NCI-H510A treated with DMSO at 0.1 percent for 48 hours (cell line): ENCODE results near the gene TMEM176A.
A peak's percentile ranks its signal among the peaks of the same experiment; 100 is the strongest.

Experiments
- DNase-seq: peaks from one replicate; lab custom pipeline; 2025; lab: John Stamatoyannopoulos, UW

Gene TMEM176A

DNA sequence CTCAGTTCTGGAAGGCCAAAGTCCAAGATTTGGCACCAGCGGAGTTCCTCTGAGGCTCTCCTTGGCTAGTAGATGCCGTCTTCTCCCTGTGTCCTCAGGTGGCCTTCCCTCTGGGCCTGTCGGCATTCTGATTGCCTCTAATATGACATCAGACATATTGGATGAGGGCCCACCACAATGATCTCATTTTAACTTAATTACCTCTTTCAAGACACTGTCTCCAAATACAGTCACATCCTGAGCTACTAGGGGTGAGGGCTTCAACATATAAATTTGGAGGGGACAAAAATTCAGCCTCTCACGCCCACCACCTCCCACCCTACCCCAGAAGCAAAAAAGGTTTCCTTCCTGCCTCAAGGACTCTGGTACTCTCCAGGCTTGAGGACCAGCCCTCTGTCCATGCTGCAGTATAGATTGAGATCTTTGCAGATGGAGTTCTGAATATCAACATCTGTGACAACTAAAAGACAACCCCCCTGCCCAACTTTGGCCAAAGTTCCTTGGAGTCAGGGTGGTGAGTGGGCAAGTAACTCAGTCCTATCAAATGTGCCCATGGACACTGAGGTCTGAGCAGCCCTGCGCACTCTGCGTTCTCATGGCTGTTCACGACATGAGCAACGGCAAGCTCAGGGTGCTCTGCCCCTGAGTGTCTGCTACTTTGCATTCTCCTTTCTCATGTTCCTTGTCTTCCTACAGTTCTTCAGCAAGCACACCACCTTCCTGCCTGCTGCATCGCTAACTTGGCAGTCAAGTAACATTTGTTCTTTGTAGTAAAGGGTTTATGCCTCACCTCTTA lies 11.9 kb upstream of the TMEM176A start:
- no peak for DNase-seq

DNA sequence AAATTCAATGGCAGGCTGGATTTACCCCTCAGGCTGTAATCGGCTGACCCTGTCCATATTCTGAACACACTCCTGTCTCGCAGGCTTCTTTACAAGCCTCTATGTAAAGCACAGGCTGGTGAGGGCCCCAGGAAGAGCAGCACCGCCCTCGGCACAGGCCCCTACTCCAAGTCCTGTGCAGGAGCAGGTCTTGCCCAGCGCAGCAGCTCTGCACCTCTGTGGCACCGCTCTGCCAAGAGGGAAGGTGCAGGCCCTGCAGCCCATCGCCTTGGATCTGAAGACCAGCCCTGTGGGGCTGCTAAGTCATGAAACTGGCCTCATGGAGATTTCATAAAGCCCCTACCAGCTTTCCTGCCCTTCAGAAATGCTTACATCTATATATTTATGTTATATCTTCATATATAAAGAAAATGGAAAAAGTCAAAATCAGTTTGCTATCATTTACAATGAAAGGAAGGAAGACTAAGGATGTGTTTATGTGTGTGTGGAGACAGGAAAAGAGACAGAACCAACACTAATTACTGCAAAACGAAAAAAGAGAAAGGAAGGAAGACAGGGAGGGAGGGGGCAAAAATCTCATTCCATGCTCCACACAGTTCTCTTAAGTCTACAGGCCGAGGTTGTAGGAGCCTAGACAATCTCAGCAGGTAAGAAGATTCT lies 10.0 kb upstream of the TMEM176A start:
- no peak for DNase-seq

DNA sequence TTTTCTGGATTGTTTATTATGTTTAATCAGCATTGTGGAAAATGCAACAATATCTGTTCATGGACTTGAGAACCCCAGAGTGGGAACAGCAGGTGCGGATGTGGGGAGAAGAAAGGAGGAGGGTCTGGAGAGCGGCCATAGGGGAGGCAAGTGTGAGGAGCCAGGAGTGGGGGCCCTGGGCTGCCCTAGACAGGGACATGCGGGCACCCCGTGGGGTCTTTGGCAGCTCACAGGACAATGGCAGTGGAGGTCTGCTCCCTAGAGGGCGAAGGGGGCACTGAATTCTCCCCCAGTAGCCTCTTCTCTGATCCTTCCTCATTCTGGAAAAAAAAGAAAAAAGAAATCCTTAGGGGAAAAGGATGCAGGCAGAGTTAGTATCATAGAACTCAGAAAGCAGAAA lies 9.3 kb upstream of the TMEM176A start:
- DNase-seq = no peak

DNA sequence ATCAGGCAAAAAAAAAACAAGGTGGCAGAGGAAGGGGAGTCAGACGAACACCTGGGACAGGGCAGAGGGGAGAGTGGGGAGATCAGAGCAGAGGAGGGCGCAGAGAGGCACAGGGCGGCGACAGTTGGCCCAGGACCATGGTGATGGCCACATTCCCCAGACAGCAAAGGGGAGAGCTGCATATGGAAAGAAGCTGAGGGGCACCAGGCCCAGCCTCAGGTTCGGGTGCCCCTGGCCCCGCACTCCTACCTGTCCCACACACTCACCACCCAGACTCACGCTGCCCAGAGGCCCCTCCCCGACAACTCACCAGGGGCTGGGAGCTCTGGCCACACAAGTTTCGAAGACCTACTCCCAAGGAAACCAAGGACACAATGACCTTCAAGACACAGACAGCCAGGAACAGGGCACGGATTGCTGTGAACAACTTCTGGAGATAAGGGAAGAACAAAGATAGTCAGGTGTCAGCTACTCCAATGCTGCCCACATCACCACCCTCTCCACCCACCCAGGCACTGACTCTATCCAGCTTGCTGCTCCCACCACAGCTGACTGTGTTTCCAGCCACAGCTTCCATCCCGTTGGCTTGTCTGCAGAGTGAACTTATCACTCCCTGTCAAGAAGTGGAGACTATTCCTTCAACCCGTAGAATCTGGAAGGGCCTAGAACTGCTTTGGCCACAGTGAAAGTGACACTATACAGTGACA lies 8.7 kb upstream of the TMEM176A start:
- no peak for DNase-seq

DNA sequence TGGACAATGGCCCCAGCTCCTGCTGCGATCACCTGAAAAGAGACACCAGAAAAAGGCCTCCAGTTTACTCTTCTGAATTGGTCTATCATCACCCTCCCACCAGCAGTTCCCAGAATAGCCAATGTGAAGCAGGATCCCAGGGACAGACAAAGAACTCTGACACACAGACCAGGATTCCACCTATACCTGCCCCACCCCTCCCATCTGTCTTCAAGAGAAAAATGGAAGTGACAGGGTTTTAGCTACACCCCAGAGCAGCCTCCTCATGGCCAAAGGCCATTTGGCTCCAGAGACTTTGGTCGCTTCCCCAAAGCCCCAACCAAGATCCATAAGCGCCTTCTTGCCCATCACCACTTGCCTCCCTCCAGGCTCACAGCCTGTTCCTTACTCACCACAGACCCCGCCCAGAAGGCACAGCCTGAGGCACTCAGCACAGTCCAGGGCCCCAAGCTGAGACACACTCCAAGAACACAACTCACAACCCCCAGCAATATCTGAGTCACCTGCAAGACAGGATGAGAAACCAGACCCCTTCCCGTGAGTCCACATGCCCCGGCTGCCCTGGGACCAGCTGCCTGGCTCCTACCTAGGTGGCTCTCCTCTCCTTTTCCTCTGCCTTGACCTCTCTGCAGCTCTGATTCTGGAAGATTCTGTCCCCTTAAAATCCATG lies 6.9 kb upstream of the TMEM176A start:
- no peak for DNase-seq

DNA sequence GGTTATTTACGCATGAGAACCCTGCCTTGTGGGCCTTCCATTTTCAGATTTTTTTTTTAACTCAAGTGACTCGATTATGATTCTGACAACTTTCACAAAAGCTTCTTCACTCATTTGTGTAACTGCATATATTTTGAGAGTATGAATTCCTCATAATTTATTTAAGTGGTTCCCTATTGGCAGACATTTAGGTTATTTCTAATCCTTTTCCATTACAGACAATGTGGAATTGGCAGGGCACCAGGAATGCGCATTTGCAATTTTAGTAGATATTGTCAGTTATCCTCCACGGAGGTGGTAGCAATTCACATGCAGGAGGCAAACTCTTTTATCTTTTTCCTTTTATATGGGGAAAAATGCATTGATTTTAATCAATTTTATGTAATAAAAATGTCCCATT lies 2.9 kb upstream of the TMEM176A start:
- DNase-seq = no peak

DNA sequence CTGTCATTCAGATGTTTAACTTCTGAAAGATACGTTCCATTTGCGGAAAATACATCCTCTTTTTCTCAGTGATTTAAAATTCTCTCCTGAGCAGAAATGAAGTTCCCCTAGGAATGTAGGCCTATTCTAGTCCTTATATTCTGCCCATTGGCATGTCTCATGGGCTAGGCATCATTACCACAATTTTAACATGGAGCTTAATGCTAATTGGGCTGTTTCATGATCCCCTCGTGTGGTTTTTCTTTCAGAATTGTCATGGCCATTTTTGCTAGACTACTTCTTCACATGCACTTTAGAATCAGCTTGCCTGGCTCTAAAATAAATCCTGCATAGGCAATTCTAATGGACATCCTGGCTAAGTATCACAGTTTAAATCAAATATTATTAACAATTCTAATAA lies 1.4 kb upstream of the TMEM176A start:
- no peak for DNase-seq

DNA sequence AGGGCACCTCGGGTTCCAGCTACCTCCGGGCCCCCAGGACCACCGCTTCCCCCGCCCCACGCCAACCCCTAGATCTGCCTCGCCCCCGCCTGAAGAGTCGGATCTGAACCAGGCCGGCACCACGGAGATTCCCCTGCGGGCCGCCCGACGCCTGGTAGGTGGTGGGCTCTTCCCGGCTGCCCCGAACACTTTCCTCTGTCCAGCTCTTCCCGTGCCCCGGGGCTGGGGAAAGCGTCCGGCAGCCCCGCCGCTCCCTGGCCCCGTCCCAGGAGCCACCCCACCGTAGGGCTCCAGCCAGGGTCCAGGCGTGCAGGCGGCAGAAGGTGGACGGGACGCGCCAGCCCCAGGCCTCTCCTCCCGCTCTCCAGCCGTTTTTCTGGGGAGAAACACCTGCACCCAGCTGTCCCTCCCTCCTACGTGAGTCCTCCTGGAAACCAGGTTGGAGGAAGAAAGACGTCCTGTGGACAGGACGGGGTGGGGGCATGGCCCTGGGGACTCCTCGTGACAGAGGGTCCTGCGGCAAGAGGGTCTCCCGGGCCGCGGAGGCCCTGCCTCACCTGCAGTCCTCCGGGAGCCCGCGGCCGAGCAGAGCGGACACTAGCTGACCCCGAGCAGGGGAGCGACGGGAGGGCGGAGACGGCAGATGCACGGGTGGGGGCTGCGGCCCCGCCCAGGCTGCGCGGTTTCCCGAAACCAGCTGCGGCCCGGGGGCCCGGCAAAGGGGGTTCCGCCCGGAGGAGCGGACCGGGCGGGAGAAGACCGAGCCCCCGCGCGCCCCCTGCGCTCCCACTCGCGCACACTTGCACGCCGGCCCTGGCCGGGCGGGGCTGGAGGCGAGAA lies 608 bp upstream of the TMEM176A start, which contains the start of gene TMEM176B:
TSS of gene TMEM176B (minus strand) at position 624 of the 840 bp plus-strand sequence. CDS start 3,795 bp downstream, outside the sequence.
- DNase-seq = peak; percentile 1

DNA sequence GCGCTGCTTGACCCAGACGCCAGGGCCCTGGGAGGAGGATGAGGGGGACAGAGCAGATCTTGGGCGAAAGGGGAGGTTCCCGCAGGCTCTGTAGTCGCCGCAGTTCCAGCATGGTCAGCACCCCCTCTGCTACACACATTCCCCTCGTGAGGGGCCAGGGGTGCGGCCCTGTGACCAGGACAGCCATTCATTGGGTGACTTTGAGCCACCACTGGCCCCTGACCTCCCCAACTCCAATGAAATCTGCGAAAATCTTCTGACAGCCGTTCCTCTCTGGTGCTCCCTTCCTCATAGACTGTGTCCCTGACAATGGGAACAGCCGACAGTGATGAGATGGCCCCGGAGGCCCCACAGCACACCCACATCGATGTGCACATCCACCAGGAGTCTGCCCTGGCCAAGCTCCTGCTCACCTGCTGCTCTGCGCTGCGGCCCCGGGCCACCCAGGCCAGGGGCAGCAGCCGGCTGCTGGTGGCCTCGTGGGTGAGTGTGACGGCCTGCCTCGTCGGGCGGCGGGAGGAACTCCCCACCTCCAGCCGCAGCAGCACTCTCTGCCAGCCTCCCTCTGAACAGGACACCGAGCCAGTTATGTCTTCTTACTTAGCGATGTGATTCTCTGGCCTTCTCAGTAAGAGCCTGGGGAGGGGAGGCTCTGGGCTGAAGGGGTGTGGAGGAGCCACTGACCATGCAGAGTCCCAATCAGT lies 825 bp downstream of the TMEM176A start:
- DNase-seq = no peak

DNA sequence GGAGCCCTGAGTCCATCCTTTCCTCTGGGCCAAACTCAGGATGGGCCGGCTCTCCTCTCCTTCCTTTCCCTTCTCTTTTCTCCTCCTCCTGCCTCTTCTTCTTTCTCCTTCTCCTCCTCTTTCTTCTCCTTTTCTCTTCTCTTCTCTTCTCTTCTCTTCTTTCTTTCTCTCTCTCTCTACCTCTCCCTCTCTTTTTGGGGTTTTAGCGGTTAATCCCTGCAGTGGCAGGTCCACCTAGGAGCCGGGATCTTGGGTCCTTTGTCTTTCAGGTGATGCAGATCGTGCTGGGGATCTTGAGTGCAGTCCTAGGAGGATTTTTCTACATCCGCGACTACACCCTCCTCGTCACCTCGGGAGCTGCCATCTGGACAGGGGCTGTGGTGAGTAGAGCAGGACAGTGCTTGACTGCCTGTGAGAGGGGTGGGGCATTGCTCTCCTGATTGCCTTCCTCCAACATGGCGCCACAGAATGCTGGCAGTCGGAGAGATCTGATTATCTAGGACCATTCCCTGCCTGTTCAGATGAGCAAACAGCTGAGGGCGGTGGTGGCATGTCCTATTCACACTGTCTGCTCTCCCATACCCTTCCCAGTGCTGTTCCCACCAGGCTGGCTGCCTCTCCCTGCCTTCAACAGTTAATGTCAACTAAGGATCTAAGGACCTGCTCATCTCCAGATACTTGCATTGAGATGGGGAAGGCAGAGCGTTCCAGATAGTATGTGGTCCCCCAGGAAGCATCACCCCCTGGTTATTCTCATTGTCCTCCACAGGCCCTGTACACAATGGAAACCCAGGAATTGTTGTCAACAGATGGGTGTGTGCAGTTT lies 1.6 kb downstream of the TMEM176A start:
- peak; percentile 0 for DNase-seq

DNA sequence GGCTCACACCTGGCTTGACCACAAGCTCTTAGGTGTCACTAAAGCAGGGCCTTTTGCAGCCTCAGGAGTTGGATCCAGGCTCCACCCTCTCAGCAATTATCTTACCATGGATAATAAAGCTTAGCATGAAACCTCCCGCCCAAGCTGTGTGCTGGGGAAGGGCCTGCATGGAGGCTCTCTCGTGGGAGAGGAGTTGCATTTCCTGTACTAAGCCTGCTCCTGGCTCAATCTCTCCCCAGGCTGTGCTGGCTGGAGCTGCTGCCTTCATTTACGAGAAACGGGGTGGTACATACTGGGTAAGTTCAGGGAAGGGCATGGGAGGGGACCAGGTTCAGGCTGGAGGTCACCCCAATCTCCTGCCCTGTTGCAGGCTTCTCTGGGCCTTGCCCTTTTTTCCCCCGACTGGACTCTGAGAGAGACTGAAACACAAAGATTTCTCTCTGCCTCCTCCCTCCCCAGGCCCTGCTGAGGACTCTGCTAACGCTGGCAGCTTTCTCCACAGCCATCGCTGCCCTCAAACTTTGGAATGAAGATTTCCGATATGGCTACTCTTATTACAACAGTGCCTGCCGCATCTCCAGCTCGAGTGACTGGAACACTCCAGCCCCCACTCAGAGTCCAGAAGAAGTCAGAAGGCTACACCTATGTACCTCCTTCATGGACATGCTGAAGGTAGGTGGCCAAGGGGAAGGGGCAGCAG lies 2.7 kb downstream of the TMEM176A start:
- peak; percentile 15 for DNase-seq

DNA sequence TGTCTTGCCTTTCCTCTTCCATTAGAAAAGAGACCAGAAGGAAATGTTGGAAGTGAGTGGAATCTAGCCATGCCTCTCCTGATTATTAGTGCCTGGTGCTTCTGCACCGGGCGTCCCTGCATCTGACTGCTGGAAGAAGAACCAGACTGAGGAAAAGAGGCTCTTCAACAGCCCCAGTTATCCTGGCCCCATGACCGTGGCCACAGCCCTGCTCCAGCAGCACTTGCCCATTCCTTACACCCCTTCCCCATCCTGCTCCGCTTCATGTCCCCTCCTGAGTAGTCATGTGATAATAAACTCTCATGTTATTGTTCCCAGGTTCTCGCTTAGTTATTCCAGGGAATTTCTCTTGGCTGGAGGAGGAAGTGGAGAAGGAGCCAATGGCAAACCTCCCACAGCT lies 4.2 kb downstream of the TMEM176A start:
- no peak for DNase-seq

DNA sequence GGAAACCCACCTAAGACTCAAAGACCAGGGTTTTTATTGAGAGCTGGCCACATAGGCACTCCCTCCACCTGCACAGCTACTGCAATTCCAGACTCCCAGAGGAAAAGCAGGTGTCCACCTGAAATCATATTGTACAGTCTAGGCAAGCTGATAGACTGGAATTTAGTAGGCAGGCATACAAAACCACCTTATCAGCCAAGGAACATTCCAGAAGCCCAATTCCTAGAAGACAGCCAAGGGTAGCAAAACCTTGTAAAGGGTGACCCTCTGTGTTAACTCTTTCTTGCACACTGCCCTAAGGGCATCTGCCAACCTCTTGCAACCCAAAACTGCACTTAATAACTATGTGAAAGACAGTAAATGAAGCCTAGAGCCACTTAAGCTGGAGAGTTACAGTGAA lies 5.3 kb downstream of the TMEM176A start:
- no peak for DNase-seq

DNA sequence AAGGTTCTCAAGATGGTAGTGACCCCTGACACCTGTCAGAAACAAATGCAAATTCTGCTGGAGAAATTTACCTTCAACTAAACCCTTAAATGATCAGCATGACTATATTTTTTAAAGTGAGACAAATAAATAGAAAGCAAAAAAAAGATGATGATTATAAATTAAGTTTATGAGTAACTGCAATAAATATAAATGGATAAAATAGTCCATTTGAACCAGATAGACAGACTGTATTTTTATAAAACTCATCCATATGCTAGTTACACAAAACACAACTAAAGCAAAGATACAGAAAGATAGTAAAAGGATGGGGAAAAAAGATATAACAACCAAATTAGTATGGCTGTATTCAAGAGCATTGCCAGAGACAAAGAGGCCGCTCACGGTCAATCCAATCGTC lies 5.9 kb downstream of the TMEM176A start:
- no peak for DNase-seq

DNA sequence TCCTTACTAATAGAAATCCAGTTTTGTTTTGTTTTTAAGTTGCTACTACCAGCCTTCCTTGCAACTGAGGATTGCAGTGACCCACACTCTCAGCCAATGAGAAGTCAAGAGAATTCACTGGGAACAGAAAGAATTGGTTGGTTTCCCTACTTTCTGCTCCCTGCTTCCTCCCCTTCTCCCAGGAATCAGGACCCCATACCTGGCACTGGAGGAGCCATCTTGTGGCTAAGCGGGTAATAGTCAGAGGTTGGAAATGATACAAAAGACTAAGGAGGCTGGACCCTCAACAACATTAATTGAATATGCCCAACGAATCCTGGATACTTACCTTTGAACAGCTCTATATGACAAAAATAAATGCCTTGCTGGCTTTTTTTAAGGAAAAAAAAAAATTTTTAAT lies 6.3 kb downstream of the TMEM176A start:
- no peak for DNase-seq

DNA sequence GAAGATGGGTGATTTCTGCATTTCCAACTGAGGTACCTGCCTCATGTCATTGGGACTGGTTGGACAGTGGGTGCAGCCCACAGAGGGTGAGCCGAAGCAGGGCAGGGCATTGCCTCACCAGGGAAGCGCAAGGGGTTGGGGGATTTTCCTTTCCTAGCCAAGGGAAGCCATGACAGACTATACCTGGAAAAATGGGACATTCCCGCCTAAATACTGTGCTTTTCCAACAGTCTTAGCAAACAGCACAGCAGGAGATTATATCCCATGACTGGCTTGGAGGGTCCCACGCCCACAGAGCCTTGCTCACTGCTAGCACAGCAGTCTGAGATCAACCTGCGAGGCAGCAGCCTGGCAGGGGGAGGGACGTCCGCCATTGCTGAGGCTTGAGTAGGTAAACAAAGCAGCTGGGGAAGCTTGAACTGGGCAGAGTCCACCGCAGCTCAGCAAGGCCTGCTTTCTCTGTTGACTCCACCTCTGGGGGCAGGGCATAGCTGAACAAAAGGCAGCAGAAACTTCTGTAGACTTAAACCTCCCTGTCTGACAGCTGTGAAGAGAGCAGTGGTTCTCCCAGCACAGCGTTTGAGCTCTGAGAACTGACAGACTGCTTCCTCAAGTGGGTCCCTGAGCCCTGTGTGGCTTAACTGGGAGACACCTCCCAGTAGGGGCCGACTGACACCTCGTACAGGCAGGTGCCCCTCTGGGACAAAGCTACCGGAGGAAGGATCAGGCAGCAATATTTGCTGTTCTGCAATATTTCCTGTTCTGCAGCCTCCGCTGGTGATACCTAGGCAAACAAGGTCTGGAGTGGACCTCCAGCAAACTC lies 7.3 kb downstream of the TMEM176A start:
- DNase-seq = peak; percentile 16

DNA sequence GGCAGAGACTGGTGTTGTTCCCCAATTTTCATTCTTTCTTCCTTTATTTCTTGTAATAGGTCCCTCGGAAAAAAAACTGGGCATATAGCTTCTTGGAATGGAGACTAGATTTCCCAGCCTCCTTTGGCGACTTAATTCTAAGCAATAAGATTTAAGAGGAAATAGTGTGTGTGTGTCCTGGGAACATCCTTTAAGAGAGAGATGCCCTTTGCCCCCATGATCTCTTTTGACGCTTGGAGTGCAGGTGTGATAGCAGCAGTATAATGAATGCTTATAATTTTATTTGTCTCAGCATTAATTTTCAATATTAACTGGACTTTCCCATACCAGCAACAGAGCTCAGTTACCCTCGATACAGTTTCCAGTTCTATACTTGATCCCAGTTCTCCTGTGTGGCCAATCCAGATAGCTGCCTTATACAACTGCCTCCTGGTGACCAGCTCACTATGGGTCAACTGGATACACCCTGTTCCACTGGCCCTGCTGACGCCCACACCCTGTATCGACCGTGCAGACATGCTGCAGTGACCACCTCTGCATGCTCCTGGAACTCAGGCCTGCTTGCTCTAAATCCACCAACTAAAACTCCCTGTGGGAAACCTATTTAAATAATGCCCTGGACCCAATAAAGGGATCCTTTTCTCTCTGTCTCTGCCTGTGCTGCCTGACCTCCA lies 13.9 kb downstream of the TMEM176A start:
- DNase-seq = no peak

DNA sequence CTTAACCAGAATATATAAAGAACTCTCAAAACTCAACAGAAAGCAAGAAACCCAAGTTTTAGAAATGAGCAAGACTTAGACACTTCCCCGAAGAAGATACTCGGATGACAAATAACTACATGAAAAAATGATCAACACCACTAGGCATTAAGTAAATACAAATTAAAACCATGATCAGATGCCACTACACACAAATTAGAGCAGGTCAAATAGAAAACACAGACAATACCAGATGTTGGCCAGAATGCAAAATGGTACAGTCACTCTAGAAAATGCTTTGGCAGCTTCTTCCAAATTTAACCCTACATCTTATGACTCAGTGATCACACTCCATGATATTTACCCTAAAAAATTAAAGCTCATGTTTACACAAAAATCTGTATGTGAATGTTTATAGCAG lies 18.4 kb downstream of the TMEM176A start:
- DNase-seq = no peak
